GM18502 (cell line): ENCODE results near the gene RUBCN.
"Not testable (repeated sequence)": the region's sequence is repeated elsewhere in the genome, so short reads cannot be mapped to it uniquely, and the experiment has no call there.

Experiments
- ATAC-seq: cut with Tn5 transposase; IDR thresholded peaks from one replicate; pipeline ENCODE4 v1.9.1; 2021; ENCODE audit warnings: mild to moderate bottlenecking; ENCODE audit not compliant: unreplicated experiment, poor library complexity

RUBCN gene

DNA sequence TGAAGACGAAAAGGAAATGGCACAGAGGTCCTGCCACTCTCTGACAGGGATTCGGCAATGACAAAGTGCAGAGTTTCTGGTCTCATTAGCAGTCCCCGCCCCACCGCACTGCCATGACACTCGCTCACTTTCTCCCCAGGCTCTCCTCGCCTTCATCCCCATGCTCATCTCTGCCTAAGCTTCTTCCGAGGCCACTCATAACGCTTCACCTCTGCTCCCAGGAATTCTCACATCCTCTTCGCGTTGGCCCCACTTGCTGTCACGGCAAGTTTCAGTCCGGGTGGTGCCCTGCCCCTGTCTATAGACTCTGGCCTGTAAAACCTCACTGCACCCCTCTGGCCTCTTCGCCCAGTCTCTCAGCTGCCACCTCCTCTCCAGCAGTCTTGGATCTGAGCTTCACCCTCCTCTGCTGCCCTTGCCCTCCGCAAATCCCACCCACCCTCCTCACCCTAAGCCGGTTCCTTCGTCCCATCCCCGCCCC, 654 bp downstream of the RUBCN start:
- peak; percentile 19 for ATAC-seq

DNA sequence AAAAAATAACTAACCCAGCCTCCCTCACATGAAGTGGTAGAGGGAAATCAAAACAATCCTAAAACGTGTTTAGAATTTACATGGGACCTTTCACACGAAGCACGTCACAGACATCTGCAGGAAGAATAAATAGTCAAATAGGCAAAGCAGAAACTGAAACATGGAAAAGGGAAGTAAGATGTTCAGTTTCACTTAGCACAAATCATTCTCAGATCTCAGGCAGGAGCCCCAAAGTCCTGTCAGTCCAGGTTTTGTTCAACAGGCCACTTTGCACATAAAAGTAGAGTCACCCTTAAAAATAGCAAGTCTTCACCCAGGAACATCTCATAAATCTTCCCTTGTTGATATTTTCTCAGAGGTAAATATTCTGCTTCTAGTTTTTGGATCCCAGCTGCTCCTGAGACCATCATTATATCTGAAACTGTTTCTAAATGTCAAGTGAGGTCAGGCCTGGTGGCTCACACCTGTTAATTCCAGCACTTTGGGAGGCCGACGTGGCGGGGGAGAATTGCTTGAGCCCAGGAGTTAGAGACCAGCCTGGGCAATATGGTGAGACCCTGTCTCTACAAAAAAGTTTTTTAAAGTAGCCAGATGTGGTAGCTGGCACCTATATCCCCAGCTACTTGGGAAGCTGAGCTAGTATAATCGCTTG, 1.9 kb downstream of the RUBCN start:
- ATAC-seq: peak; percentile 46

DNA sequence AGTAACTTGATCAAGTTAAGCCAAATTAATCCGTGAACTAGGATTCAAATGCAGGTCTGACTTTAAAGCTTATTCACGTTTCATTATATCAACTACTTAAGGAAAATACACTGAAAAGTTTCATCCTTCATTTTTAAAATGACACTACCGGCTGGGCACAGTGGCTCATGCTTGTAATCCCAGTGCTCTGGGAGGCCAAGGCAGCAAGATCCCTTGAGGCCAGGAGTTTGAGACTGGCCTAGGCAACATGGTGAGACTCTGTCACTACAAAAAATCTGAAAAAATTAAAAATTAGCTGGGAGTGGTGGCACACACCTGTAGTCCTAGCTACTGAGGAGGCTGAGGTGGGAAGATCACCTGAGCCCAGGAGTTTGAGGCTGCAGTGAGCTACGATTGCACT, 3.7 kb downstream of the RUBCN start:
- ATAC-seq: no peak

DNA sequence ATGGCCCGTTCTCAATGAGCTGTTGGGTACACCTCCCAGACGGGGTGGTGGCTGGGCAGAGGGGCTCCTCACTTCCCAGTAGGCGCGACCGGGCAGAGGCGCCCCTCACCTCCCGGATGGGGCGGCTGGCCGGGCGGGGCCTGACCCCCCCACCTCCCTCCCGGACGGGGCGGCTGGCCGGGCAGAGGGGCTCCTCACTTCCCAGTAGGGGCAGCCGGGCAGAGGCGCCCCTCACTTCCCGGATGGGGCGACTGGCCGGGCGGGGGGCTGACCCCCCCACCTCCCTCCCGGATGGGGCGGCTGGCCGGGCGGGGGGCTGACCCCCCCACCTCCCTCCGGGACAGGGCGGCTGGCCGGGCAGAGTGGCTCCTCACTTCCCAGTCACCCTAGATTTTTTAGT, 5.2 kb downstream of the RUBCN start:
- not testable (repeated sequence) for ATAC-seq

DNA sequence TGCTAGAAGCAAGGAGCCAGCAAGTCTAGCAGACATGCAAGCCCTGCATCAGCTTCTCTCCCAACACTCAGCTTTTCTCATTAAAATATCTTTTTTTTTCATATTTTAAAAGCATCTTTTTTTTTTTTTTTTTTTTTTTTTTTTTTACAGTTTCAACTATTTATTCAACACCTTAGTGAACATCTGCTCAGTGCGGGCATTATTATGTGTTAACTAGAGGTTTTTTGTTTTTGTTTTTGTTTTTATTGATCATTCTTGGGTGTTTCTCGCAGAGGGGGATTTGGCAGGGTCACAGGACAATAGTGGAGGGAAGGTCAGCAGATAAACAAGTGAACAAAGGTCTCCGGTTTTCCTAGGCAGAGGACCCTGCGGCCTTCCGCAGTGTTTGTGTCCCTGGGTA, 5.9 kb downstream of the RUBCN start:
- ATAC-seq: not testable (repeated sequence)

DNA sequence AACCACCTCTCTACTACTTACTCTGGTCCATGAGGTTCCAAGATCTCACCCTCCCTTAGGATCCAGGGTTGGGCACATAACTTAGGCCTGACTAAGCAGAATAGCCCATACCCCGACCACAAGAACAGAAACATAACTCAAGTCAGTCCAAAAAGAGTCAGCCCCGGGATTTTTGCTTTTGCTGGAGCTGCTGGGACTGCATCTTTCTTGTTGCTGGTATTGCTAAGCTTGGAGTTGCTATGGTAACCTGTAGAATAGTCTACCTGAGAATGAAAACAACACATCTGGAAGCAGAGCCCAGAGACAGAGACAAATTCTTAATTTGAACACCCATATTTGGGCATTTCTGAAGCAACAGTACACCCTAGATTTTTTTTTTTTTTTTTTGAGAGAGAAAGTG, 6.5 kb downstream of the RUBCN start:
- peak; percentile 36 for ATAC-seq

DNA sequence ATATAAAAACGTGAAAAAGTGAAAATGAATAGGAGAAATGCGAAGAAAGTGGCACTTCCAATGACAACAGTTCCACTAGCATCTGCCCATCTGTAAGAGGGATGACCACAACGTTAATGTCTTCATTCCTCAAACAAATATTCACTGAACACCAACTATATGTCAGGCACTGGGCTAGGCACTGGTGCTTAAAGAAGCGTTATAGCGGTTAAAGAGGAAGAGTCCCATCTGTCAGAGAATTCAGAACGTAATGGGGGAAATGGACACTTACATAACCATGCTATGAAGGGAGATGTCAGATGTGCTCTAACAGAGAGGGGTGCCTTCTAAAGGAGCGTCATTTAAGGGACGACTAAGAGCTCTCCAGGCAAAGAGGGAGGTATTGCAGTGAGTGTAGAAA, 8.2 kb downstream of the RUBCN start:
- no peak for ATAC-seq

DNA sequence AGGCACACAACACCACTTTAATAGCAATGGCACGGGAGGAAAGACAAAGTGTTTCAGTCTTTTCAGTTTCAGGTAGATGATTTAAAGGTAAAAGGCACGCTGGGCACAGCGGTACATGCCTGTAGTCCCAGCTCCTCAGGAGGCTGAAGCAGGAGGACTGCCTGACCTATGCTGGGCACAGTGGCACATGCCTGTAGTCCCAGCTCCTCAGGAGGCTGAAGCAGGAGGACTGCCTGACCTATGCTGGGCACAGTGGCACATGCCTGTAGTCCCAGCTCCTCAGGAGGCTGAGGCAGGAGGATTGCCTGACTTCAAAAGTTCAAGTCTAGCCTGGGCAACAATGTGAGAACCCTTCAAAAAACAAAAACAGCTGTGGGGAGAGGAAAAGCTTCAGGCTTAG, 8.8 kb downstream of the RUBCN start:
- not testable (repeated sequence) for ATAC-seq

DNA sequence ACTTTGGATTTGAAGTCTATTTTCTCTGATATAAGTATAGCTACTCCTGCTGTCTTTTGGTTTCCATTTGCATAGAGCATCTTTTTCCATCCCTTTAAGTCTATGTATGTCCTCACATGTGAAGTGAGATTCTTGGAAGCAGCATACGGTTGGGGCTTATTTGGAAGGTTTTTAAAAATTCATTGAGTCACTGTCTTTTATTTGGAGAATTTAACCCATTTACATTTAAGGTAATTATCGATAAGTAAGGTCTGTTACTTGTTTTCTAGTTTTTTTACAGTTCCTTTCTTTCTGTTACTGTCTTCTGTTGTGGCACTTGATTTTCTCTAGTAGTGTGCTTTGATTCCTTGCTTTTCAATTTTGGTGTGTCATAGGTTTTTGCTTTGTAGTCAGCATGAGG, 14.0 kb downstream of the RUBCN start:
- no peak for ATAC-seq

DNA sequence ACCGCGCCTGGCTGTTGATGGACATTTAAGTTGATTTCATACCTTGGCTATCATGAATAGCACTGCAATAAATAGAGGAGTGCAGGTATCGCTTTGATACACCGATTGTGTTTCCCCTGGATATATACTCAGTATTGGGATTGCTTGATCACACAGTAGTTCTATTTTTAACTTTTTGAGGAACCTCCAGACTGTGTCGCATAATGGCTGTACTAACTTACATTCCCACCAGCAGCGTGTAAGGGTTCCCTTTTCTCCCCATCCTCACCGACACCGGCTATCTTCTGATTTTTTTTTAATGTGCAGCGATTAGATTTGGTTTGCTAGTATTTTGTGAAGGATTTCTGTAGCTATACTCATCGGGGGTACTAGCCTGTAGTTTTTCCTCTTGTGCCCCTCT, 16.0 kb downstream of the RUBCN start:
- ATAC-seq: no peak

DNA sequence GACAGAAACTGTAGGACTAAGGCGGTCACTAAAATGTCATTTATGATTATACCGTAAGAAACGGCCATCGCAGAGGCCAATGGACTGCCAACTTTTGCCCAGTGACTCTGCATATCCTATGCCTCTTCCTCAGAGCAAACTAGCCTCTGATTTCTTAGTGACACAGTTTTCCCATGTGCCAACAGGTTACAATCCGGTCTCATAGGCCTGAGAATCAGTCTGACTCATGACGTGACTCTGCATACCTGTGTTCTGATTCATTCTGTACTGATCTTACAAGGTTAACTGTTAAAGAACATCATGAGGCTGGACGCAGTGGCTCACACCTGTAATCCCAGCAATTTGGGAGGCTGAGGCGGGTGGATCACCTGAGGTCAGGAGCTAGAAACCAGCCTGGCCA, 17.8 kb downstream of the RUBCN start:
- no peak for ATAC-seq

DNA sequence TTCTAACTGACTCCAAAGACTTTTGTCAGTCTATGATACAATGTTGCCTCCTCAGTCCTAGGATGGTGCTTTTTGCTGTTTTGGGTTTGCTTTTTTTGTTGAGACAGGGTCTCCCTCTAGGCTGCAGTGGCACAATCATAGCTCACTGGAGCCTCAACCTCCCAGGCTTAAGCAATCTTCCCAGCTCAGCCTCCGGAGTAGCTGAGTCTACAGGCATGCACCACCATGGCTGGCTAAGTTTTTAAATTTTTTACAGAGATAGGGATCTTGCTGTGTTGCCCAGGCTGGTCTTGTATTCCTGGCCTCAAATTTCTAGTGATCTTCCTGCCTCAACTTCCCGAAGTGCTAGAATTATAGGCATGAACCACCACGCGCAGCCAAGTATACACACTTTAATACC, 22.5 kb downstream of the RUBCN start:
- no peak for ATAC-seq

DNA sequence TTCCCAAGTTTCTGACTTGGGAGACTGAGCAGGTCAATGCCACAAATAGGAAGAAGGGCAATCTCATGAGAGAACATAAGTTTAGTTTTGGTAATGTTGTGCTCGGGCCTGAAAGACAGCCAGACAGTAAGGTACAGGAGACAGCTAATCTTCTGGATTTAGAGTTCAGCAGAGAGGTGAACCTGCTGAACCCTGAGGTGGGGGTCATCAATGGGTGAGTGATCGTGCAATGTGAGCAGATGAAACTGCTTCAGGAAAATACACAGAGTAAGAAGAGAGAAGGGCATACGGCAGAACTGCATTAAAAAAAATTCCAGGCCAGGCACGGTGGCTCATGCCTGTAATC, 23.3 kb downstream of the RUBCN start:
- peak; percentile 15 for ATAC-seq

DNA sequence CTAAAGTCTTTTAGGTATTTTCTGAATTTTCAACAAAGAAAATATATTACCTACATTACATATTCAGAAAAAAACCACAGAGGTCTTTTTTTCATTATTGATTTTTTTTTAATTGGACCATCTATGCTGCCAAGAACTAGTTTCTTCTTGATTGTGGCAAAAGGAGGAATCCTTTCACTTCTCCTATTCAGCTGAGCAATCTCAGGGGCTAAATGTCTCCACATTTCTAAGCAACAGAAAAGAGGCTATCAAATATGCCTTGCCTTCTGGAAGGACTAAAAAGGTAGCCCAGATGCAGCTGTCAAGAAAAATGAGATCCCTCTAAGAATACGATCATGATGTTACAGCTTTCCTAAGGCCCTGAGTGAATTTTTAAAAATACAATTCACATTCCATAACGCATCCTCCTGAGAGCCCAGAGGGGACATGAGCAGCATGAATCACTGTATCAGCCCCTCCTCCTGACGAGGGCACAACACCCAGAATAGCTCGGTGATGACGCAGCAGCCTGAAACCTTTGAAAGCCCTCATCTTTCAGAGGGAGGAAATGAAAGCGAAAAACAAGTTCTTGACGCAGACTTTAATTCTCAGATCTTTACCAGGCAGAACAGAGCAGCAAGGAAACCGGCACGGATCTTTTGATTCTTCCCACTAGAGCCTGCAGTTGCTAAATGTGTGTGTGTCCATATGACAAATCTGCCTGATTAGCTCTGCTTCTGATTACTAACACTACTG, 24.6 kb downstream of the RUBCN start:
- ATAC-seq: peak; percentile 86

DNA sequence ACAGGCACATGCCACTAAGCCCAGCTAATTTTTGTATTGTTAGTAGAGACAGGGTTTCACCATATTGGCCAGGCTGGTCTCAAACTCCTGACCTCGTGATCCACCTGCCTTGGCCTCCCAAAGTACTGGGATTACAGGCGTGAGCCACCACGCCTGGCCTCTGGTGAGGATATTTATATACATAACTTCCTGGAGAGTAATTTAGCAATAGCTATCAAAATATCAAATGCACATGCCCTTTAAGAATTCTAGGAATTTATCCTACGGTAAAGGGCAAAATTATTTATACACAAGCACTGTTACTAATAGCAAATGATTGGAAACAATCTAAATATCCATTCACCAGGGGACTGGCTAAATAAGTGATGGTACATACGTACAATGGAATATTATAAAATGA, 25.7 kb downstream of the RUBCN start:
- not testable (repeated sequence) for ATAC-seq

DNA sequence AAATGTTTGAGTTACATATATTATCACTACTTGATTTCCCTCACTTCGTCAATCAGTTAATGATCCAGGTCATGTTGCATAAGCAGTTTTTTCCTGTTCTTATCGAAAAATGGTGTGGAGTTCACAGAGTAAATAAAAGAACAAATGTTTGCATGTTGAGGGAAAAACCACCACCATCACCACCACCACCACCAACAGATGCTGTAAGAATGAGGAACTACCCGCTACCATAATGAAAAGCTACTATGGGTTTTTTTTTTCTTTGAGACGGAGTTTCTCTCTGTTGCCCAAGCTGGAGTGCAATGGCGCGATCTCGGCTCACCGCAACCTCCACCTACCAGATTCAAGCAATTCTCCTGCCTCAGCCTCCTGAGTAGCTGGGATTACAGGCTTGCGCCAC, 27.6 kb downstream of the RUBCN start:
- no peak for ATAC-seq

DNA sequence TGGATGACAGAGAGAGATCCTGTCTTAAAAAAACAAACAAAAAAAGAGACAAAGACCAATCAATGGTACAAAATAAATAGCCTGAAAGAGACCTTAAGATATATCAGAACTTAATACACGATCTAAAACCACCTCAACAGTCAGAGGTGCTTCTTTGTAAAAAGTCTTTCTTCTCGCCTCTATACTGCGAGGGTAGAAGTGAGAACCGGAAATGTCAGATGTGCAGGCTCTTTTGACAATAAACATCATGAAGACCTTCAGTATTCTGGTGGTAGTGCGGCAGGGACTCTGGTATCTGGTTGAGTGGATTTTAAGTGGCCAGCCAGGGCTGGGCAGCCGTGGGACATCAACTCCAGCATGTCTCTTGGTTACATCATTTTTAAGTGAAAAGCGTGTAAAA, 30.0 kb downstream of the RUBCN start:
- no peak for ATAC-seq

DNA sequence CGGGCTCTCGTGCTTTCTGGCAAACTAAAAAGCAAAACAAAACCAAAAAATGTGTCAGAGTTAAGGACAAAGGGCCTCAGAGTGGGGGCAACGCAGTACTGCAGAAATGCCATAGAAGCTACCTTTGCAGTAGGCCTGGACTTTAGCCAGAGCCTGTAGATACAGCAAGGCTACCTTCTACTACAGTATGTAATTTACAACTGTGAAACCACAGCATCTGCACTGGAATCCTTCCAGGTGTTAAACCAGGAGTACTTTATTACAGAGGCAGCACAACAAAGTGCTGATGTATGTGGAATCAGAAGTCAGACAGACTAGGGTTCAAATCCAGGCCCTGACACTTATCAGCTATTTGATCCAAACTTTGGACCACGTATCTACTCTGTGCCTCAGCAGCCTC, 34.9 kb downstream of the RUBCN start:
- no peak for ATAC-seq

DNA sequence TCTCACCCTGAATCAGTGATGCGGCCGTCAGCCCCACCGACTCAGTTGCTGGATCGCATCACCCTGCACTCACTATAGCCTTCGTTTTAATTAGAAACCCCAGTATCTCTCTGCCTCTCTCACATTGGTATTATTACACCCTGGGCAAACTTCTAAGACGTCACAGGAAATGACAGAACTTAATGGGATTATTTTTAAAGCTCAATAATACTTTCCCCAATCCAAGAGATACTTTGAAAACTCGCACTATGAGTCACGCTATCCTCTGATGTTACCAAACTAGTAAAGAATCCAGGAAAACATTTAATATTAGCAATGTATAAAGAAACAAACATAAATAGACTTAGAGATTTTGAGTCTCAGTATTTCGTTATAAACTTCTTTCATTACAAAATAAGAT, 36.6 kb downstream of the RUBCN start:
- no peak for ATAC-seq

DNA sequence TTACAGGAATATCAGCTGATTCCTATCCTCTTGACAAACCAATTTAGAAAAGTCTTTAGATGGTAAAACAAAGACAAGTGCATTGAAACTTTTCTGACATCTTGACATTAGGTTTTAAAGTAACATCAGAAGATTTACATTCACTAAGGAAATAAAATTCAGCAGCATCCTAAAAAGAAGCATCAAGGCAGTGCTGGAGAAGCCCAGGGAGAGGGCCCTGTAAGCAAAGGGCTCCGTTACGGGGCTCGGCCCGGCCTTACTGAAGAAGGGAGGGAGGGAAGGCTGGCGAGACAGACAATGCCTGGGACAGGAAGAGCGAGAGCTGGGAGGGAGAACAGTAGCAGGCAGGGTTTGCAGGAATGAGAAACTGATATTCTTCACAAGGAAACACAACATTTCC, 39.3 kb downstream of the RUBCN start:
- no peak for ATAC-seq

DNA sequence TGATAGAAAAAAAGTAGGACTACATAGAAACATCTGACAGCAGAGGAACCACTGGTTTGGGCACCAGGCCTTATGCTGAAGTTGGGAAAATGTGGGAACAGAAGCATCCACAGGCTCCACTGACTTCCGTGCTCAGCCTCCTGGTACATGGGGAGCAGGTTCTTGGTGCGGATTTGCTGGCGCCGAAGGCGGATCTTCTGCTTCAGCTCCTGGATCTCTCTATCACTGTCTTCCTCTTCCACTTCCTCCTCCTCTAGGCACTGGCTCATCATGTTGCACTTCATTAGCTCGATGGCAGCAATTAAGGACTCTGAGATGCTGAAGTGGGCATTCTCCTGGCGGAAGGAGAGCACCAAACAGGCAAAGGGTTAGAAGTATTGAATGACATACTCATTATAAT, 42.5 kb downstream of the RUBCN start:
- no peak for ATAC-seq

DNA sequence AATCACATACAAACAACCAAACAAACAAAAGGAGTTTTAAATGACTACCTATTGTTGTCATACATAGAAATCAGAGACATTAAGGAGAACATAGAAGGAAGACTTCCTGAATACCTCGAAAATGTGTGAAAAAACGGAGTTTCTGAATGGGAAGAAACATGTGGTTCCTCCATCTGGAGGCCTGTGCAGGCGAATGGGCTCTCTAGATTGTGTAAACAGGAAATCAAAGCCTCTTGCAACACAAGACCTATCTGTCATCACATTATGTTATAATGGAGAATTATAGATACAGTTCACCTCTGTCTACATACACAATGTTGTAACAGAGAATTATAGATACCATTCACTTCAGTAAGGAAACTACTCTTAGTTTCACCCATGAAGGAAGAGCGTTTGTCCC, 44.1 kb downstream of the RUBCN start:
- ATAC-seq: no peak
